Panc1 (cell line): ENCODE data around the gene ZBTB45. TPM values are rescaled to one million over a fixed set of nuclear protein-coding genes. Genes with fewer than 3 reads are reported as not detected.

Experiments
- ATAC-seq: fragments of 200-7000 bp; cut with Tn5 transposase; 2 replicates; pipeline ENCODE4 v1.9.1; 2020; ENCODE audit warnings: mild to moderate bottlenecking, moderate library complexity
- BruUV-seq: library from RNA; stranded (reverse); fragments of 400-500 nt; replicated peaks from 2 replicates; lab custom pipeline; 2021; lab: Mats Ljungman, UMichigan
- CTCF ChIA-PET: fragments of 300-600 bp; sonication (Branson Sonifier 250); formaldehyde crosslinking; loops from one replicate; lab custom pipeline; 2022; ENCODE audit warnings: antibody characterized with exemption; lab: Charles Lee
- POLR2A ChIA-PET: fragments of 300-600 bp; sonication (Branson Sonifier 250); formaldehyde crosslinking; loops from one replicate; lab custom pipeline; 2022; ENCODE audit warnings: antibody characterized with exemption; lab: Charles Lee
- DNase-seq: peaks from one replicate; pipeline ENCODE4 v3.0.0-alpha.2; 2010; ENCODE audit warnings: low read depth, low spot score
- H3K27ac ChIP-seq: 2 replicates; pipeline ENCODE4 v1.5.1; 2011; ENCODE audit warnings: mild to moderate bottlenecking, low read length, inconsistent platforms
- H3K27me3 ChIP-seq: fragments of 200-500 bp; sonication (Bioruptor generic); 2 replicates; pipeline ENCODE4 v1.6.0; 2014; ENCODE audit warnings: low read length, inconsistent platforms; ENCODE audit not compliant: control insufficient read depth, insufficient read depth
- H3K36me3 ChIP-seq: fragments of 200-500 bp; sonication (Bioruptor generic); 2 replicates; pipeline ENCODE4 v1.5.1; 2014; ENCODE audit warnings: inconsistent platforms, mild to moderate bottlenecking, low read length, moderate library complexity; ENCODE audit not compliant: control insufficient read depth, insufficient read depth
- H3K4me1 ChIP-seq: 2 replicates; pipeline ENCODE4 v1.5.1; 2011; ENCODE audit warnings: inconsistent platforms, mild to moderate bottlenecking, low read length, moderate library complexity; ENCODE audit not compliant: control insufficient read depth, insufficient read depth
- H3K4me3 ChIP-seq, 2 experiments: 2 replicates each; pipeline ENCODE4 v1.5.1; 2011 to 2012; ENCODE audit warnings: low read depth in 2 of 2, low read length in 2 of 2, mild to moderate bottlenecking in 2 of 2, inconsistent platforms in 1 of 2, moderate library complexity in 1 of 2
- H3K9me3 ChIP-seq: fragments of 200-500 bp; sonication (Bioruptor generic); 2 replicates; pipeline ENCODE4 v1.5.1; 2014; ENCODE audit warnings: low read depth, mild to moderate bottlenecking, inconsistent platforms, low read length, moderate library complexity; ENCODE audit not compliant: control insufficient read depth, insufficient read depth
- POLR2AphosphoS5 ChIP-seq: IDR thresholded peaks from 2 replicates; pipeline ENCODE4 v1.6.1; 2012; ENCODE audit warnings: mild to moderate bottlenecking, low read depth, low read length, moderate library complexity
- SIN3A ChIP-seq: IDR thresholded peaks from 2 replicates; pipeline ENCODE4 v1.6.1; 2012; ENCODE audit warnings: low read depth, mild to moderate bottlenecking, low read length, moderate library complexity, borderline replicate concordance; ENCODE audit not compliant: insufficient read depth
- TCF7L2 ChIP-seq: IDR thresholded peaks from 2 replicates; pipeline ENCODE4 v1.6.1; 2011; ENCODE audit warnings: mild to moderate bottlenecking, low read depth, low read length, inconsistent platforms
- in situ Hi-C: cut with HindIII; loops from 2 replicates; pipeline ENCODE4 v1.10.0; 2016; ENCODE audit warnings: low sequenced_read_pairs, low pct_unique_long_range_greater_than_20kb
- intact Hi-C: fragments of 100-400 bp; cut with micrococcal nuclease; formaldehyde crosslinking; loops from one replicate; pipeline ENCODE4 v1.10.0; 2022; ENCODE audit not compliant: unreplicated experiment
- total RNA-seq: library from RNA; stranded (reverse); gene quantifications from one replicate; pipeline ENCODE4 v1.2.1, GENCODE V29; 2021; ENCODE audit not compliant: unreplicated experiment
- TF ChIP-seq, protein P1 (sequence below), 2 experiments: IDR thresholded peaks; 2 replicates each; pipeline ENCODE4 v1.6.1; 2011 to 2012; ENCODE audit warnings: low read depth in 2 of 2, control low read depth in 1 of 2, low read length in 1 of 2, mild to moderate bottlenecking in 1 of 2, moderate library complexity in 1 of 2; ENCODE audit not compliant: insufficient read depth in 1 of 2
- TF ChIP-seq, protein P2 (sequence below): fragments of 450-650 bp; IDR thresholded peaks from 2 replicates; pipeline ENCODE4 v1.5.1; 2017; ENCODE audit warnings: mild to moderate bottlenecking

ZBTB45 gene
- total RNA-seq, 1 experiment from 2014 or later: 24.7 TPM

GRCh38 chr19:58545286-58546018 lies 25.8 kb upstream of the ZBTB45 start:
- Histone ChIP-seq H3K36me3 (peaks cover 38% of the 10 kb centered on the region), H3K9me3 (no peaks in the 10 kb centered on the region), H3K27ac (peak overlapping the region; percentile 92), H3K27me3 (peaks cover 4% of the 10 kb centered on the region; the same call in 1 of the 2 replicates), H3K4me3 (peak overlapping the region; percentile 91 to 100), H3K4me1 (peaks cover 10% of the 10 kb centered on the region)
- BruUV-seq: no TSS peak
- POLR2A ChIA-PET: interaction anchor here (0.6 kb wide), 1 partner anchor 29 kb away, joined by 6 read pairs; no protein-coding TSS in a partner anchor
- intact Hi-C loops: no loop called here
- 0 out of 2 replicates have a peak, but pooled peaks have one; percentile 20 for TF ChIP-seq POLR2AphosphoS5
- TF ChIP-seq TCF7L2: no peak
- TF ChIP-seq, protein P1, sequence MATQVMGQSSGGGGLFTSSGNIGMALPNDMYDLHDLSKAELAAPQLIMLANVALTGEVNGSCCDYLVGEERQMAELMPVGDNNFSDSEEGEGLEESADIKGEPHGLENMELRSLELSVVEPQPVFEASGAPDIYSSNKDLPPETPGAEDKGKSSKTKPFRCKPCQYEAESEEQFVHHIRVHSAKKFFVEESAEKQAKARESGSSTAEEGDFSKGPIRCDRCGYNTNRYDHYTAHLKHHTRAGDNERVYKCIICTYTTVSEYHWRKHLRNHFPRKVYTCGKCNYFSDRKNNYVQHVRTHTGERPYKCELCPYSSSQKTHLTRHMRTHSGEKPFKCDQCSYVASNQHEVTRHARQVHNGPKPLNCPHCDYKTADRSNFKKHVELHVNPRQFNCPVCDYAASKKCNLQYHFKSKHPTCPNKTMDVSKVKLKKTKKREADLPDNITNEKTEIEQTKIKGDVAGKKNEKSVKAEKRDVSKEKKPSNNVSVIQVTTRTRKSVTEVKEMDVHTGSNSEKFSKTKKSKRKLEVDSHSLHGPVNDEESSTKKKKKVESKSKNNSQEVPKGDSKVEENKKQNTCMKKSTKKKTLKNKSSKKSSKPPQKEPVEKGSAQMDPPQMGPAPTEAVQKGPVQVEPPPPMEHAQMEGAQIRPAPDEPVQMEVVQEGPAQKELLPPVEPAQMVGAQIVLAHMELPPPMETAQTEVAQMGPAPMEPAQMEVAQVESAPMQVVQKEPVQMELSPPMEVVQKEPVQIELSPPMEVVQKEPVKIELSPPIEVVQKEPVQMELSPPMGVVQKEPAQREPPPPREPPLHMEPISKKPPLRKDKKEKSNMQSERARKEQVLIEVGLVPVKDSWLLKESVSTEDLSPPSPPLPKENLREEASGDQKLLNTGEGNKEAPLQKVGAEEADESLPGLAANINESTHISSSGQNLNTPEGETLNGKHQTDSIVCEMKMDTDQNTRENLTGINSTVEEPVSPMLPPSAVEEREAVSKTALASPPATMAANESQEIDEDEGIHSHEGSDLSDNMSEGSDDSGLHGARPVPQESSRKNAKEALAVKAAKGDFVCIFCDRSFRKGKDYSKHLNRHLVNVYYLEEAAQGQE (IDR thresholded peaks at IDR 0.05; ENCODE audit: insufficient read depth in 1 of 2, low read depth in 2 of 2, low read length in 1 of 2): no peak
- DNase-seq (no peak), ATAC-seq (no peak)
- in situ Hi-C loops: no loop called here
- CTCF ChIA-PET: no interaction called here

- TF ChIP-seq, protein P2, sequence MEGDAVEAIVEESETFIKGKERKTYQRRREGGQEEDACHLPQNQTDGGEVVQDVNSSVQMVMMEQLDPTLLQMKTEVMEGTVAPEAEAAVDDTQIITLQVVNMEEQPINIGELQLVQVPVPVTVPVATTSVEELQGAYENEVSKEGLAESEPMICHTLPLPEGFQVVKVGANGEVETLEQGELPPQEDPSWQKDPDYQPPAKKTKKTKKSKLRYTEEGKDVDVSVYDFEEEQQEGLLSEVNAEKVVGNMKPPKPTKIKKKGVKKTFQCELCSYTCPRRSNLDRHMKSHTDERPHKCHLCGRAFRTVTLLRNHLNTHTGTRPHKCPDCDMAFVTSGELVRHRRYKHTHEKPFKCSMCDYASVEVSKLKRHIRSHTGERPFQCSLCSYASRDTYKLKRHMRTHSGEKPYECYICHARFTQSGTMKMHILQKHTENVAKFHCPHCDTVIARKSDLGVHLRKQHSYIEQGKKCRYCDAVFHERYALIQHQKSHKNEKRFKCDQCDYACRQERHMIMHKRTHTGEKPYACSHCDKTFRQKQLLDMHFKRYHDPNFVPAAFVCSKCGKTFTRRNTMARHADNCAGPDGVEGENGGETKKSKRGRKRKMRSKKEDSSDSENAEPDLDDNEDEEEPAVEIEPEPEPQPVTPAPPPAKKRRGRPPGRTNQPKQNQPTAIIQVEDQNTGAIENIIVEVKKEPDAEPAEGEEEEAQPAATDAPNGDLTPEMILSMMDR: no peak
- TF ChIP-seq, protein P1 (IDR thresholded peaks at IDR 0.05; ENCODE audit: insufficient read depth in 1 of 2, low read depth in 2 of 2, low read length in 1 of 2): no peak
- TF ChIP-seq SIN3A (no peak; the same call in 1 of the 2 replicates), POLR2AphosphoS5 (no peak), TCF7L2 (no peak)
- H3K9me3 ChIP-seq: no peaks in the 10 kb centered on the region
- intact Hi-C loops: no loop called here
- peaks cover 4% of the 10 kb centered on the region; the same call in 1 of the 2 replicates for H3K27me3 ChIP-seq
- in situ Hi-C loops: no loop called here
- H3K4me3 ChIP-seq: peak overlapping the region; percentile 91 to 100
- H3K4me1 ChIP-seq: peaks cover 10% of the 10 kb centered on the region
- ATAC-seq (peak; percentile 61), DNase-seq (no peak)
- H3K27ac ChIP-seq: peak overlapping the region; percentile 92
- ChIA-PET POLR2A (interaction anchor here (1.2 kb wide), 2 partner anchors 10 to 31 kb away, joined by 4 to 5 read pairs; partner anchors contain the start of gene CHMP2A), CTCF (interaction anchor here (0.5 to 1.2 kb wide), 2 partner anchors 25 to 266 kb away, joined by 10 to 11 read pairs; partner anchors contain the start of genes ZBTB45 and ZNF8)
- no TSS peak for BruUV-seq
- H3K36me3 ChIP-seq: peaks cover 34% of the 10 kb centered on the region
Measured at GRCh38 chr19:58544591-58545285, 25.1 kb upstream of the ZBTB45 start.
